Prostate gland (tissue), 2 donors: ENCODE measurements around the gene OSBPL2. TPM values are rescaled to one million over a fixed set of nuclear protein-coding genes. Genes with fewer than 3 reads are reported as not detected.

Experiments
- DNase-seq: peaks from one replicate; pipeline ENCODE4 v3.0.0-alpha.2; 2019; ENCODE audit warnings: low spot score
- H3K27ac ChIP-seq, 2 donors: fragments of 200-600 bp; sonication (generic); 2 replicates each; pipeline ENCODE4 v1.5.1; 2017 to 2019
- H3K27me3 ChIP-seq: fragments of 200-600 bp; sonication (generic); replicated peaks from 2 replicates; pipeline ENCODE4 v1.5.1; 2019; ENCODE audit not compliant: insufficient read depth
- H3K36me3 ChIP-seq, 2 donors: fragments of 200-600 bp; sonication (generic); 1 replicate in 1 of 2; 2 replicates in 1 of 2; pipeline versions ENCODE4 v1.5.1 to v1.8.1; 2017 to 2019
- H3K4me1 ChIP-seq: fragments of 200-600 bp; sonication (generic); replicated peaks from 2 replicates; pipeline ENCODE4 v1.5.1; 2019
- H3K4me3 ChIP-seq, 2 donors: fragments of 200-600 bp; sonication (generic); 2 replicates each; pipeline ENCODE4 v1.5.1; 2017 to 2019
- H3K9me3 ChIP-seq: fragments of 200-600 bp; sonication (generic); 2 replicates; pipeline ENCODE4 v1.5.1; 2017
- CTCF ChIP-seq, 4 experiments: fragments of 200-600 bp in 2 of 4; fragments of 450-650 bp in 2 of 4; sonication (generic) in 2 of 4; IDR thresholded peaks; 1 replicate in 3 of 4; 2 replicates in 1 of 4; pipeline ENCODE4 v1.5.1; 2016 to 2019; ENCODE audit warnings: antibody characterized with exemption in 4 of 4, mild to moderate bottlenecking in 2 of 4, moderate library complexity in 2 of 4
- POLR2A ChIP-seq: fragments of 450-650 bp; IDR thresholded peaks from one replicate; pipeline ENCODE4 v1.6.1; 2016; ENCODE audit warnings: antibody characterized with exemption, mild to moderate bottlenecking
- POLR2AphosphoS5 ChIP-seq: sonication (generic); formaldehyde crosslinking; IDR thresholded peaks from one replicate; pipeline ENCODE4 v1.6.1; 2017; ENCODE audit warnings: antibody characterized with exemption
- WGBS: methylation state at CpG from one replicate; pipeline ENCODE4 v1.1.5; 2018; 5-methylcytosine and 5-hydroxymethylcytosine counted together
- intact Hi-C: fragments of 100-400 bp; cut with DNase I; formaldehyde crosslinking; loops from one replicate; pipeline ENCODE4 v1.14.2; 2022
- total RNA-seq, 2 donors: library from RNA; depleted of rRNA; stranded (reverse); fragments of >200 nt; gene quantifications; one replicate each; pipeline ENCODE4 v1.1.0, GENCODE V29; 2016

The OSBPL2 gene
- total RNA-seq, 2 donors from 2014 or later: 33.5 to 50.6 TPM

- Histone ChIP-seq H3K27me3 (no peaks in the 10 kb centered on the region), H3K36me3 (peaks cover 0 to 22% of the 10 kb centered on the region in 2 donors), H3K27ac (no peak overlapping the region), H3K4me1 (no peaks in the 10 kb centered on the region), H3K9me3 (no peaks in the 10 kb centered on the region), H3K4me3 (no peak overlapping the region)
- DNase-seq: no peak
- intact Hi-C loops: no loop called here
- no peak for TF ChIP-seq POLR2A
- WGBS: 90% methylated on average over 38 of the region's 38 CpGs
Observed at GRCh38 chr20:62201173-62202082, 36.9 kb upstream of the OSBPL2 start.

GRCh38 chr20:62202083-62202395 is 36.3 kb upstream of the OSBPL2 start:
- H3K27me3 ChIP-seq: no peaks in the 10 kb centered on the region
- intact Hi-C loops: no loop called here
- no peak overlapping the region for H3K27ac ChIP-seq
- TF ChIP-seq POLR2AphosphoS5: no peak
- no peak for TF ChIP-seq CTCF (IDR thresholded peaks at IDR 0.05)
- TF ChIP-seq POLR2A: no peak
- no peak overlapping the region for H3K4me3 ChIP-seq
- WGBS: 68% methylated on average over 5 of the region's 5 CpGs
- no peak for DNase-seq
- no peaks in the 10 kb centered on the region for H3K9me3 ChIP-seq
- H3K36me3 ChIP-seq: peaks cover 0 to 22% of the 10 kb centered on the region in 2 donors
- H3K4me1 ChIP-seq: no peaks in the 10 kb centered on the region

GRCh38 chr20:62202676-62203377 is 35.5 kb upstream of the OSBPL2 start:
- intact Hi-C loops: no loop called here
- Histone ChIP-seq H3K36me3 (peaks cover 0 to 20% of the 10 kb centered on the region in 2 donors), H3K4me1 (no peaks in the 10 kb centered on the region), H3K9me3 (no peaks in the 10 kb centered on the region), H3K27ac (no peak overlapping the region), H3K4me3 (no peak overlapping the region), H3K27me3 (no peaks in the 10 kb centered on the region)
- DNase-seq: no peak
- 81% methylated on average over 23 of the region's 23 CpGs for WGBS
- TF ChIP-seq POLR2AphosphoS5: no peak
- no peak for TF ChIP-seq POLR2A
- no peak for TF ChIP-seq CTCF (IDR thresholded peaks at IDR 0.05)

GRCh38 chr20:62203378-62204030 is 34.8 kb upstream of the OSBPL2 start:
- Histone ChIP-seq H3K27me3 (no peaks in the 10 kb centered on the region), H3K9me3 (no peaks in the 10 kb centered on the region), H3K27ac (no peak overlapping the region), H3K36me3 (peaks cover 0 to 14% of the 10 kb centered on the region in 2 donors), H3K4me3 (no peak overlapping the region), H3K4me1 (no peaks in the 10 kb centered on the region)
- no peak for DNase-seq
- intact Hi-C loops: no loop called here
- whole genome bisulfite sequencing: 85% methylated on average over 22 of the region's 22 CpGs
- TF ChIP-seq POLR2A (no peak), CTCF (IDR thresholded peaks at IDR 0.05) (no peak), POLR2AphosphoS5 (no peak)

- TF ChIP-seq POLR2A (no peak), CTCF (IDR thresholded peaks at IDR 0.05) (no peak), POLR2AphosphoS5 (no peak)
Observed at GRCh38 chr20:62205618-62206387, 32.5 kb upstream of the OSBPL2 start.

More at GRCh38 chr20:62205618-62206387, 32.5 kb upstream of the OSBPL2 start:
- intact Hi-C loops: no loop called here
- no peaks in the 10 kb centered on the region for H3K27me3 ChIP-seq
- H3K4me1 ChIP-seq: no peaks in the 10 kb centered on the region
- DNase-seq: no peak
- no peak overlapping the region for H3K27ac ChIP-seq
- H3K4me3 ChIP-seq: no peak overlapping the region
- 92% methylated on average over 37 of the region's 38 CpGs for WGBS
- H3K36me3 ChIP-seq: peaks cover 0 to 4% of the 10 kb centered on the region in 2 donors
- H3K9me3 ChIP-seq: no peaks in the 10 kb centered on the region
